VCaP (cell line): ENCODE data around the gene GEMIN4.

Source experiments
- H3K27ac ChIP-seq: fragments of 450-650 bp; 2 replicates; pipeline ENCODE4 v1.5.1; 2017
- CTCF ChIP-seq: fragments of 450-650 bp; conservative IDR thresholded peaks from 2 replicates; pipeline ENCODE4 v1.5.1; 2017; ENCODE audit warnings: mild to moderate bottlenecking, moderate library complexity

The GEMIN4 gene

GRCh38 chr17:703081-703875, 48.8 kb downstream of the GEMIN4 start:
- no peak for TF ChIP-seq CTCF
- peak overlapping the region; percentile 29 for H3K27ac ChIP-seq

- TF ChIP-seq CTCF, result peak; percentile 80
- peak overlapping the region; percentile 75 for H3K27ac ChIP-seq
Measured at GRCh38 chr17:700504-701094, 51.5 kb downstream of the GEMIN4 start.

- peak overlapping the region; percentile 75 for H3K27ac ChIP-seq
- TF ChIP-seq CTCF, result no peak
Measured at GRCh38 chr17:699345-699744, 52.7 kb downstream of the GEMIN4 start.

- H3K27ac ChIP-seq, result peak overlapping the region; percentile 75
Measured at GRCh38 chr17:698096-698495, 54.0 kb downstream of the GEMIN4 start.

GRCh38 chr17:697682-698081, 54.4 kb downstream of the GEMIN4 start:
- TF ChIP-seq CTCF, result no peak
- H3K27ac ChIP-seq, result no peak overlapping the region

- no peak for TF ChIP-seq CTCF
- H3K27ac ChIP-seq, result peak overlapping the region; percentile 8; the same call in 1 of the 2 replicates
Measured at GRCh38 chr17:696369-696768, 55.7 kb downstream of the GEMIN4 start.
